NCI-H1436 treated with DMSO at 0.1 percent for 48 hours (cell line): ENCODE data around the gene SLC4A8.
"Not testable (repeated sequence)": the region's sequence is repeated elsewhere in the genome, so short reads cannot be mapped to it uniquely, and the experiment has no call there.

Source experiments
- DNase-seq: peaks from one replicate; lab custom pipeline; 2025; lab: John Stamatoyannopoulos, UW

SLC4A8 gene

GRCh38 chr12:51429700-51430099, 5.1 kb downstream of the SLC4A8 start:
- no peak for DNase-seq

GRCh38 chr12:51430196-51430895, 5.7 kb downstream of the SLC4A8 start:
- DNase-seq = no peak

GRCh38 chr12:51432921-51433320, 8.3 kb downstream of the SLC4A8 start:
- DNase-seq = no peak

- DNase-seq = no peak
Measured at GRCh38 chr12:51434305-51434704, 9.7 kb downstream of the SLC4A8 start.

GRCh38 chr12:51437431-51437830, 12.8 kb downstream of the SLC4A8 start:
- no peak for DNase-seq

DNA sequence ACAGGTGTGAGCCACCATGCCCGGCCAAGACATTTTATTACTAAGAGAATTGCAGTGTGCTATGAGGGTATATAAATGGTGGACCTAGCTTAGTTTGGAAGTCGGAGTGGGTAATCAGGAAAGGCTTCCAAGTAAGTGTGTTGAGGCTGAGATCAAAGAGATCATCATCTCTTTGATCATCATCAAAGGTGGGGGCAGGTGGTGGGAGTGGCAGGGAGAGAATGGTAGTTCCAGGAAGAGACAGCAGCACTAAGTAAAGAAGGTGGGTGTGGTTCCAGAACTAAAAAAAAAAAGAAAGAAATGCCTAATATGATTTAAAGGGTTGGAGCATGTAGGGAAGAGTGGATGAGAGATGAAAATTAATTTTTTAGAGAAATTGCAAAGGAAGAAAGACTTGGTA, 14.7 kb downstream of the SLC4A8 start:
- no peak for DNase-seq

DNA sequence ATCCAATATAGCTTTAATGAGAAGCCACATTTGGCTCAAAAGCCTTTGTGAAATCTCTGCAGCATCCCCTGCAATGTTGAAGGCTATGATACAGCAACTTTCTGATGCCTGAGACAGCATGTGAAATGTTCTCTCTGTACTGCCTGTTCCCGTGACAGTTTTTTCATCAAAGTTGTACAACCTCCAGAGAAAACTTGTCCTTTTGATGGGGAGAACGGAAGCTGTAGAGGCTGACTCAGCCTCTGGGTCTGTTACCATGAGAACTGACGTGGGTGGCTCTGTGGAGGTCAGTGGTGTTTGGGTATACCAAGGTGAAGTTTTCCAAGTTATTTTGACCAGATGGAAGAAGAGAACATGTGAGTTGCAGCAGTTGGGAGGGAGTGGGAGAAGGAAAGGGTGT, 17.0 kb downstream of the SLC4A8 start:
- no peak for DNase-seq

DNA sequence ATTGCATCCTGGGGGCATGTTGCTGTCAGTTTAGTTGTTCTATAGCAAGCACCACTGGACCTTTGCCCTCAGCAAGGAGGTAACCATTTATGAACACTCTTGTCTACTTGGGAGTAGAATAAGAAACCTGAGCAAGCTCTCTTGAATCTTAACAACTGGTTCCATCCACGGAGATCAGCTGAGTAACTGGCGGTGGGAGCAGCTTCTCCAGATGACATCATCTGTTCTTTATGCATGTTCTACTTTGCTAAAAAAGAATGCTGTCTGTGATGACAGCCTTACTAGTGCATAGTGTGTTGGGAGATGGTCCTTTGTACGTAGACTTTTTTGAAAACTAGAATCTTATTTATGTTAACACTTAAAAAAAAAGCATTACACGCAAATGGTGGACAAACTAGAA, 17.7 kb downstream of the SLC4A8 start:
- no peak for DNase-seq

DNA sequence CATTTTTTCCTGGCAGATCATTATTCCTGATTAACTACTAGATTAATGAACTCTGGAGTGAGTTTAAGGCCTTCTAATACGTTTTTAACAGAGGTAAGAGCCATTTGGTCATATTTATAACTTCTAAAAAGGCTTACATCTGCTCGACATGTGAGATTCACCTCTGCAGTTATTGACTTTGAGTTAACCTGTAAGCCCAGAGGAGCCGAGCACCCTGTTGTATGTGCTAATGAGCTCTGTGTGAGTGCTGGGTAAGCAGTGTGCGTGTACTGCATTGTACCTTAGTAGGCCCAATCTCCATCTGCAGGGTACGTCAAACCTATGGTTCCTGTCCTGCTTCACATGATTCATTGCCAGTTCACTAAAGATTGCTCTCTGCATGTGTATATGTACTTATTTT, 18.9 kb downstream of the SLC4A8 start:
- DNase-seq = no peak

GRCh38 chr12:51448618-51449256, 24.1 kb downstream of the SLC4A8 start:
- DNase-seq = no peak

DNA sequence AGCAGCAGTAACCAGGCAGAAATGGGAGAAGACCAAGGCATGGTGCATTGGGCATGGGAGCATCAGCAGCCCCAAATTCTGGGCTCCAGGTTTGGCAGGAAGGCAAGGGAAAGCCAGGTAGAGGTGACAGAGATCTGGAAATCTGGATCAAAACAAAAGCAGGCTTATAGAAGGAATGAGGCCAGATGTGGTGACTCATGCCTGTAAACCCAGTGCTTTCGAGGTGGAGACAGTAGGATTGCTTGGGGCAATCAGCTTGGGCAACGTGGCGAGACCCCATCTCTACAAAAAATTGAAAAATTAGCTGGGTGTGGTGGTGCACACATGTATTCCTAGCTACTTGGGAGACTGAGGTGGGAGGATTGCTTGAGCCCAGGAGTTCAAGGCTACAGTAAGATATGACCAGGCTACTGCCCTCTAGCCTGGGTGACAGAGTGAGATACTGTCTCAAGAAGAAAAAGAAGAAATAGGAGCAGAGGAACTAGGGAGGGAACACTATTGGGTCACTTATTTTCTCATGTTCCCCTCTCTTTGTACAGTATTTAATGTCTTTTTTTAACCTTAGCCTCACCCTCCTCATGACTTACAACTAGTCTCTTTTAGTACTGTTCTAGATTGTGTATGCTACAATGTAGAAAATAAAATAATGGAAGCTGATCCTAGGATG, 25.1 kb downstream of the SLC4A8 start:
- DNase-seq = no peak

- no peak for DNase-seq
Measured at GRCh38 chr12:51450333-51450732, 25.7 kb downstream of the SLC4A8 start.

- no peak for DNase-seq
Measured at GRCh38 chr12:51450806-51451205, 26.2 kb downstream of the SLC4A8 start.

DNA sequence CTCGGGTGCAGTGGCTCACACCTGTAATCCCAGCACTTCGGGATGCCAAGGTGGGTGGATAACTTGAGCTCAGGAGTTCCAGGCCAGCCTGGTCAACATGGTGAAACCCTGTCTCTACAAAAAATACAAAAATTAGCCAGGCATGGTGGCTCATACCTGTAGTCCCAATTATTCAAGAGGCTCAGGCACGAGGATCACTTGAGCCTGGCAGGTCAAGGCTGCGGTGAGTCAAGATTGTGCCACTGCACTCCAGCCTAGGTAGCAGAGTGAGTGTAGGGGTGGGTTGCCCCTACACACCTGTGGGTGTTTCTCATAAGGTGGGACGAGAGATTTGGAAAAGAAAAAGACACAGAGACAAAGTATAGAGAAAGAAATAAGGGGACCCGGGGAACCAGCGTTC, 29.4 kb downstream of the SLC4A8 start:
- DNase-seq = not testable (repeated sequence)

DNA sequence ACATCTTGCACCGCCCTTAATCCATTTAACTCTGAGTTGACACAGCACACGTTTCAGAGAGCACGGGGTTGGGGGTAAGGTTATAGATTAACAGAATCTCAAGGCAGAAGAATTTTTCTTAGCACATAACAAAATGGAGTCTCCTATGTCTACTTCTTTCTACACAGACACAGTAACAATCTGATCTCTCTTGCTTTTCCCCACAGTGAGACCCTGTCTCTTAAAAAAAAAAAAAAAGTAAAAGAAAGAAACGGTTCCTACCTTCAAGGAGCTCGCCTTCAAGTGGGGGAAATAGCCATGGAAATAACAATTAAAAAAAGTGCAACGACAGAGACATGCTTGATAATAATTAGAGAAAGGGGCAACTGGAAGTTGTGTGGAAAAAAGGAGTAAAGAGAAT, 30.4 kb downstream of the SLC4A8 start:
- DNase-seq = not testable (repeated sequence)

DNA sequence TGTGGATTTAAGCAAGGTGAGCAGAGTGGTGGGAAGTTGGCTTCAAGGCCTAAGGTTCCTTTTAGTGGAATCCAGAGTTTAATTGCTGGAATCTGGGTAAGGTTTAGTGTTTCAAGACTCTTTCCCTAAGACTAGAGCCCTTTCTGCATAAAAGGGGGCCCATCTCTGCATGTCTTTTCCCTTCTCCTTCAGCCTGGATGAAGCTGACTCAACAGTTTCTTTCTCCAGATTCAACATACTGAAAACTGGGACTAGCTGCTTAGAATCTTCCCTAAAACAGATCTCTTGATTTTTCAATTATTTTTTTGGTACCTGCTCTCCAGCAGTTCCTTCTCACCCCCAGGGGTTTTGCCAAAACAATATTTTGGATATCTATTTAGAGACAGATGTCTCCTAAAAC, 34.0 kb downstream of the SLC4A8 start:
- DNase-seq = no peak

DNA sequence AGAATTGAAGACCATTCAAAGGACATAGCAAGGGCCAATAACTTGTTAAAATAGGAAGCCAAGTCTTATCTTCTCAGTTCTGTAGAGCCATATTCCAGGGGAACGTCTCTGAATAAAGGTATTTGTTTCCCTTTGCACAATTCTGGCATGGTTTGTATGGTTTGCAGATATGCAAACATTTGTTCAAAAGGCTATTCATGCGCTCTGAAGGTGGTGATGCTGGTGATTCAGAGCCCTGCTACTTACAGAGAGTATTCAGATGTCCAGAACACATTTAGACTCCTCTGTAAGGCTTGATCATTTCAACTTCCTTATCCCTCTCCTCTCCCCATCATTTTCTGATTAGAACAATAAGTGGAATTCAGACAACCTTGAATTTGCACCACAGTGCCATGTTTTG, 35.9 kb downstream of the SLC4A8 start:
- DNase-seq = no peak

GRCh38 chr12:51465491-51465890, 40.9 kb downstream of the SLC4A8 start:
- DNase-seq = no peak

- DNase-seq = no peak
Measured at GRCh38 chr12:51470116-51470515, 45.5 kb downstream of the SLC4A8 start.

DNA sequence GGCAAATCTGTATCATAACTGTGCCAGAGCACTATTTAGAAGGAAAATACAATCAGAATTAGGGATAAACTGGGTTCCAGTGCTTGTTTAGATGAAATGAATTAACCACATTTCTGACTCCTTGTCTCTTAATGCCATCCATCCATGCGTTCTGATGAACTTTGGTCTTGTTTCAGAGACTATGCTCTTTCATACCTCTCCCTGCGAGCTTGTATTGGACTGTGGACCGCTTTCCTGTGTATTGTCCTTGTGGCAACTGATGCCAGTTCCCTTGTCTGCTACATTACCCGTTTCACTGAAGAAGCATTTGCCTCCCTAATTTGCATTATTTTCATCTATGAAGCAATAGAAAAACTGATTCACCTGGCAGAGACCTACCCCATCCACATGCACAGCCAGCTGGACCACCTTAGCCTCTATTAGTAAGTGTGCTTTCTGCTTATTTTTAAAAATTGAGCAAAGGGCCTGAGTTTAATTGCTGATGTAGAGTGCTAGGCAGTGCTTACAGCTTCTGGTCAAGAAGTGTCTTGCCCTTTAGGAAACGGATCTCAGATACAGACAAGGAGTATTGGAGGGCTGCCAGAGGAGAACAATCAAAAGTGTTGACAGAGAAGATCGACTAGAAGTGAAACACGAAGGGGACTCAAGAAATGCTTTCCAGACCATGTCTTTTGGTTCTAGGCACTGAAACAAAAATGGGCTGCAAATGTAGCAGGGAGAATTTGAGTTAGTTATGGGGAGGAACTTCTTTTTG, 46.7 kb downstream of the SLC4A8 start:
- DNase-seq = no peak

DNA sequence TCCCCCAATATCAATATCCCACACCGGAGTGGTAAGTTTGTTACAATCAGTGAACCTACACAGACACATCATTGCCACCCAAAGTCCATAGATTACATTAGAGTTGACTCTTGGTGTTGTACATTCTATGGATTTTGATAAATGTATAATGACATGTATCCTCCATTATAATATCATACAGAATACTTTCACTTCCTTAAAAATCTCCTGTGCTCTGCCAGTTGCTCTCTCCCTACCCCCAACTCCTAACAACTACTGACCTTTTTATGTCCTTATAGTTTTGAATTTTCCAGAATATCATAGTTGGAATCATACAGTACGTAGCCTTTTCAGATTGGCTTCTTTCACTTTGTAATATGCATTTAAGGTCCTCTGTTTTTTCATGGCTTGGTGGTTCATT, 48.4 kb downstream of the SLC4A8 start:
- no peak for DNase-seq

DNA sequence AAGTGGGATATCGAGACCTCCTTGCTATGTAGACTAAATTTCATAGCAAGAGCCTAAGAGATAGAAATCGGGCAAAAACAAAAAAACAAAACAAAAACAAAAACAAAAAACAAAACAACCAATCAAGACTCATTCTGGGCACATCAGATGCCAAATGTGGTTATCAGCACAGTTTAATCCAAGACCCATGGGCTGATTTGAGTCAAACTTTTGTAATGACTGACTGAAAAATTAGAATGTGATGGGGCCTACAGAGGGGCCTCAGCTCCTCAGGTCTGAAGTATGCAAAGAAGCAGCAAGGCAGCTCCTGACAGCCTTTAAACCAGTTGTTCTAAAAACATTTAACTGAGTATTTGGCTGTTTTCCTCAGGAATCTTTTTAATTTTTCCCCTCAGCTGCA, 49.3 kb downstream of the SLC4A8 start:
- DNase-seq = no peak

GRCh38 chr12:51475543-51475942, 50.9 kb downstream of the SLC4A8 start:
- DNase-seq = no peak
